ENCODE measurements around the gene TRPM4. TPM values are rescaled to one million over a fixed set of nuclear protein-coding genes. Genes with fewer than 3 reads are reported as not detected.
A peak's percentile ranks its signal among the peaks of the same experiment; 100 is the strongest.
"Not testable (repeated sequence)": the region's sequence is repeated elsewhere in the genome, so short reads cannot be mapped to it uniquely, and the experiment has no call there.

TRPM4 gene
- polyA plus RNA-seq (ENCODE audit: insufficient read length in 10 of 10): 10 to 100 TPM; 16.8 to 66.3 (median 31.4) TPM
- long read RNA-seq, donor 1, partial matches to known transcripts: 0 of 3 reads
- long read RNA-seq, donor 1, other reads (novel, unspliced or antisense): 0 of 3 reads
- long read RNA-seq, donor 2, partial matches to known transcripts: 0 of 2 reads
- long read RNA-seq, donor 2, other reads (novel, unspliced or antisense): 0 of 2 reads
- long read RNA-seq, donor 3: 0 reads
- long read RNA-seq, donor 4, partial matches to known transcripts: 0 of 1 reads
- long read RNA-seq, donor 4, other reads (novel, unspliced or antisense): 0 of 1 reads
- long read RNA-seq, donor 5, partial matches to known transcripts: 0 of 1 reads
- long read RNA-seq, donor 5, other reads (novel, unspliced or antisense): 0 of 1 reads
- long read RNA-seq, donor 6, full-length matches to known transcripts: 5 of 44 reads
- long read RNA-seq, donor 6, partial matches to known transcripts: 39 of 44 reads
- long read RNA-seq, donor 6, other reads (novel, unspliced or antisense): 0 of 44 reads
- long read RNA-seq, donor 7, partial matches to known transcripts: 5 of 6 reads
- long read RNA-seq, donor 7, other reads (novel, unspliced or antisense): 0 of 6 reads
- long read RNA-seq, donor 8, partial matches to known transcripts: 0 of 1 reads
- long read RNA-seq, donor 8, other reads (novel, unspliced or antisense): 0 of 1 reads
- long read RNA-seq, donor 9, partial matches to known transcripts: 0 of 2 reads
- long read RNA-seq, donor 9, other reads (novel, unspliced or antisense): 0 of 2 reads

GRCh38 chr19:49157445-49158224, at the start of gene TRPM4:
Gene TRPM4, plus strand, starts transcription at chr19:49157792. Its CDS starts 75 bp downstream, at chr19:49157867.
- DNase-seq: peak; percentile 88 to 95 (median 89)

- DNase-seq: no peak
These were observed 48.5 kb upstream of the TRPM4 start for GRCh38 chr19:49109051-49109450.

GRCh38 chr19:49109569-49110233, 47.9 kb upstream of the TRPM4 start:
- peak in 1 of 3 donors; percentile 7 for DNase-seq

- no peak for DNase-seq
These were observed 47.0 kb upstream of the TRPM4 start for GRCh38 chr19:49110567-49110966.

- no peak for DNase-seq
These were observed 46.2 kb upstream of the TRPM4 start for GRCh38 chr19:49111218-49111998.

GRCh38 chr19:49113762-49114629, 43.6 kb upstream of the TRPM4 start, which contains the start of gene LIN7B:
Gene LIN7B, plus strand, starts transcription at chr19:49114370. Its CDS starts 35 bp downstream, at chr19:49114405.
- DNase-seq: peak; percentile 61 to 79 (median 79)

GRCh38 chr19:49114630-49115363, 42.8 kb upstream of the TRPM4 start:
- DNase-seq: peak; percentile 41 to 86 (median 68)

- DNase-seq: no peak
These were observed 41.0 kb upstream of the TRPM4 start for GRCh38 chr19:49116544-49116943.

- DNase-seq: no peak
These were observed 39.7 kb upstream of the TRPM4 start for GRCh38 chr19:49117677-49118564.

- peak; percentile 94 to 98 (median 95) for DNase-seq
These were observed 38.8 kb upstream of the TRPM4 start, which contains the start of gene C19orf73 for GRCh38 chr19:49118565-49119410. Gene C19orf73, minus strand, starts transcription at chr19:49119143. Its CDS starts 121 bp downstream, at chr19:49119022.

GRCh38 chr19:49119411-49120324, 37.9 kb upstream of the TRPM4 start, which contains the start of gene PPFIA3:
Gene PPFIA3, plus strand, starts transcription at chr19:49119544. Its CDS starts 8,330 bp downstream, at chr19:49127874.
- DNase-seq: peak; percentile 47 to 88 (median 73)

- DNase-seq: no peak
These were observed 37.3 kb upstream of the TRPM4 start for GRCh38 chr19:49120325-49120683.

GRCh38 chr19:49120868-49121267, 36.7 kb upstream of the TRPM4 start:
- DNase-seq: no peak

- not testable (repeated sequence) for DNase-seq
These were observed 35.8 kb upstream of the TRPM4 start for GRCh38 chr19:49121841-49122240.

GRCh38 chr19:49123285-49123684, 34.3 kb upstream of the TRPM4 start:
- not testable (repeated sequence) for DNase-seq
